Measurements from ENCODE around the gene NPW.
"Not testable (repeated sequence)": the region's sequence is repeated elsewhere in the genome, so short reads cannot be mapped to it uniquely, and the experiment has no call there.

The NPW gene

DNA sequence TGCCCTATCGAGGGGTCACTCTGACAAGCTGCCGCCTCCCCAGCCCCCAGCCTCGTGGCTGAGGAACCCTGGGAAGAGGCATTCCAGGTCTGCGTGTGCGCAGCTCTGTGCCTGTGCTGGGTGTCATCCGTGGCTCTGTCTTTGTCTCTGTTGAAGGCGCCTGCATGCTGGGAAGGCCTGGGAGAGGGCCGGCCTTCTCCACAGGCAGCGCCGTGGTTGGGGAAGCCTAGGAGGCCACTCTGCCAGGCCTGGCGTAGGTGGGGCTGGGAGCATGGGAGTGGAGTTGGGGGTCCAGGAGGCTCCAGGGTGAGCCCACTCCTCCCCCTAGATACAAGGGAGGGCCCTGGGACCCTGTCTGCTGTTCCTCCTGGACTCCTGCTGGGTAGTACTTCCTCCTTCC lies 10.5 kb downstream of the NPW start:
- Histone ChIP-seq H3K4me1 (peaks cover 2% of the 10 kb centered on the region), H3K27ac (no peak overlapping the region), H3K9me3 (ENCODE audit: control insufficient read depth, low read length) (no peaks in the 10 kb centered on the region), H3K4me3 (ENCODE audit: low read depth, low read length) (no peak overlapping the region), H3K4me2 (ENCODE audit: low read length) (peak overlapping the region; percentile 17), H3K36me3 (ENCODE audit: control insufficient read depth, insufficient read depth, low read length) (no peaks in the 10 kb centered on the region), H3K79me2 (no peaks in the 10 kb centered on the region), H2AFZ (no peak overlapping the region), H3K27me3 (ENCODE audit: control insufficient read depth, insufficient read depth, low read length) (no peaks in the 10 kb centered on the region), H3K9ac (no peak overlapping the region)
- TF ChIP-seq, protein P1, sequence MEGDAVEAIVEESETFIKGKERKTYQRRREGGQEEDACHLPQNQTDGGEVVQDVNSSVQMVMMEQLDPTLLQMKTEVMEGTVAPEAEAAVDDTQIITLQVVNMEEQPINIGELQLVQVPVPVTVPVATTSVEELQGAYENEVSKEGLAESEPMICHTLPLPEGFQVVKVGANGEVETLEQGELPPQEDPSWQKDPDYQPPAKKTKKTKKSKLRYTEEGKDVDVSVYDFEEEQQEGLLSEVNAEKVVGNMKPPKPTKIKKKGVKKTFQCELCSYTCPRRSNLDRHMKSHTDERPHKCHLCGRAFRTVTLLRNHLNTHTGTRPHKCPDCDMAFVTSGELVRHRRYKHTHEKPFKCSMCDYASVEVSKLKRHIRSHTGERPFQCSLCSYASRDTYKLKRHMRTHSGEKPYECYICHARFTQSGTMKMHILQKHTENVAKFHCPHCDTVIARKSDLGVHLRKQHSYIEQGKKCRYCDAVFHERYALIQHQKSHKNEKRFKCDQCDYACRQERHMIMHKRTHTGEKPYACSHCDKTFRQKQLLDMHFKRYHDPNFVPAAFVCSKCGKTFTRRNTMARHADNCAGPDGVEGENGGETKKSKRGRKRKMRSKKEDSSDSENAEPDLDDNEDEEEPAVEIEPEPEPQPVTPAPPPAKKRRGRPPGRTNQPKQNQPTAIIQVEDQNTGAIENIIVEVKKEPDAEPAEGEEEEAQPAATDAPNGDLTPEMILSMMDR (IDR thresholded peaks at IDR 0.05) = no peak

DNA sequence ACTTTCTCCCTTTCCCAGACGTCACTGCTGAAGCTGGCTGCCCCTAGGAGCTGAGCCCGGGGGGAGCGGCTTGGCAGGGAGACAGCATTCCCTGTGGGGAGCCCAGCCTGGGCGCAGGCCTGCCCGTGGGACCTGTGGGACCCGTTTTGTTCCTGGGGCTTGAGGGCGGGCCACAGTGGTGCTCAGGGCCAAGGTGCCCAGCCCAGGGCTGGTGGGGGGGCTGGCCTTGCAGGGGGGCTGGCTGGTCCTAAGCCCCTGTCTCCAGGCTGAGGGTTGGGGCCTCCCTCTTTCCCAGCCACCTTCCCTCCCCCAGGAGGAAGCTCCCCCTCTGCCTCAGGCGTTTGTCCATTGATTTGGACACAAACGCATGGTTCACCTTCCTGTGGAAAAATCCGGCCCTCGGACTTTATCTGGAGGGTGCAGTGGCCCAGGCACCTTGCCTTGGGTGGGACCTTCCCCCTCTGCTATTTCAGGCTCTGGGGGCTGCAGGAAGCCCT lies 11.5 kb downstream of the NPW start:
- Histone ChIP-seq H3K36me3 (ENCODE audit: control insufficient read depth, insufficient read depth, low read length) (no peaks in the 10 kb centered on the region), H3K9ac (no peak overlapping the region), H3K4me2 (ENCODE audit: low read length) (no peak overlapping the region), H3K27ac (no peak overlapping the region), H3K9me3 (ENCODE audit: control insufficient read depth, low read length) (no peaks in the 10 kb centered on the region), H3K27me3 (ENCODE audit: control insufficient read depth, insufficient read depth, low read length) (no peaks in the 10 kb centered on the region), H3K79me2 (no peaks in the 10 kb centered on the region), H3K4me1 (peaks cover 2% of the 10 kb centered on the region), H3K4me3 (ENCODE audit: low read depth, low read length) (no peak overlapping the region), H2AFZ (no peak overlapping the region)
- TF ChIP-seq, protein P1 (IDR thresholded peaks at IDR 0.05) = no peak

DNA sequence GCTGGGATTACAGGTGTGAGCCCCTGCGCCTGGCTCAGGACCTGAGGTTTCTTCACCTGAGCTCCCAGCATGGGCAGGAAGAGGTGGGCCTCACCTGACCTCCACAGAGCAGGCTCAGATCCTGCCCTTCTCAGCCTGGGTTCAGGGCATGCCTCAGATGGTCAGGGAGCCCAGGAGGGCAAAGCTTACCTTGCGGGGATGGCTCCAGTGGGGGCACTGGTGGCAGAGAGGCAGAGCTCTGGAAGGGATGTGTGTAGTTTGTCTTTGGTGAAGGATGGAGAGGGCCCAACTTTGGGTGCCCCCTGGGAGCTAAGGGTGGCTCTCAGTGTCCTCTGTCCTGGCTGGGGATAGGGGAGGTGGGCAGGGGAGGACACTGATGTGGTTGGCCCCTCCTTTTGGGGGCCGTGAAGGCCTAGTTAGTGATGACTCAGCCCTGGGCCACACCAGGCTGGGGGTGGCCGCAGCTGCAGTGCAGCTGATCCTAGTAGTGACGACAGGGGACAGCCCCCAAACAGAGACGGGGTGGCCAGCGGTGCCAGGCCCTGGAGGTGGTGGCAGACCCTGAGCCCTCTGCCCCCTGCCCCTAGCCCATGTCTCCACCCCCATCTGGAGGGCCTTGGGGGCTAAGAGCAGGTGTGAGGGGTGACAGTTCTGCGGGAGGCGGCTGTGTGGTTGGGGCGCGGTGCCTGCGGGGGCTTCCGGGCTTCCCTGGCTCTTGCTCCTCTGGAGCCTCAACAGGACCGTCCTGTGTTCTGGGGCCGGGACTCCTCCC lies 12.9 kb downstream of the NPW start:
- H3K4me3 ChIP-seq (ENCODE audit: low read depth, low read length) = no peak overlapping the region

DNA sequence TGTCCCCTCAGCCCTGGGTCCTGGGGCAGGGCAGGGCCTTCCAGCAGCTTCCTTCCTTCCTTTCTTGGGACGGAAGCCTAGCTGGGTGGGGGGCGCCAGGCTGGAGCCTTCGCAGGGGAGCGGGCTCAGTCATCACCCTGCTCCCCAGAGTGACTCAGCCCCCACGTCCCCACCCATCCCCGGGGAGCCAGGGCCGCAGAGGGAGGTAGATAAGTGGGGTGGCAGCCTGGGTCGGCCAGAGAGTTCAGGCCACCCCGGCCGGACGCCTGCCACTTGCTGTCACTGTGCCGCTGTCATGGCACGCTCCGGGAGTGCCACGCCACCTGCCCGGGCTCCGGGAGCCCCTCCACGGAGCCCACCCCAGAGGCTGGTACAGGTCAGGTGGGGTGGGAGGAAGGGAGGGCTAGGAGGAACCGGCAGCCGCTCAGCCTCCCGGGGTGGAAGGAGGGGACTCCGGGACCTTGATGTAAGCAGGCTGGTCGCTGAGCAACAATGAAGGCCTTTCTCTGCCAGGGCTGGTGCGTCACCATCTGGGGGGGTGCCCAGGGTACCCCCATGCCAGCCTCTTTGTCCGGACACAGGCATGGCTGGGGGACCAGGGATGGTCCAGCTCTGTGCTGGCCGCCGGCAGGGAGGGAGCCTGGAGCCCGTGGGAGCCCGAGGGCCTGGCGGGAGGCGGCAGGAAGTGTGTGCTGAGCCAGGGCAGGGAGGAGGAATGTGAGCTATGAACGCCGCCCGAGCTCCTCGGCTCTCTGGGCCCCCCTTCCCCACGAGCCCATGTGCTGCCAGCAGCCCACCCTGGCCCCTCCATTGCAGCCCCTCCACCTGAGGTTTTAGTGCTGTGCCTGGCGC lies 13.7 kb downstream of the NPW start:
- no peaks in the 10 kb centered on the region for H3K4me1 ChIP-seq
- no peak overlapping the region for H3K4me2 ChIP-seq (ENCODE audit: low read length)
- no peaks in the 10 kb centered on the region for H3K79me2 ChIP-seq
- H3K27me3 ChIP-seq (ENCODE audit: control insufficient read depth, insufficient read depth, low read length) = no peaks in the 10 kb centered on the region
- H3K4me3 ChIP-seq (ENCODE audit: low read depth, low read length) = peak overlapping the region; percentile 14
- no peak overlapping the region for H2AFZ ChIP-seq
- H3K36me3 ChIP-seq (ENCODE audit: control insufficient read depth, insufficient read depth, low read length) = no peaks in the 10 kb centered on the region
- H3K9me3 ChIP-seq (ENCODE audit: control insufficient read depth, low read length) = no peaks in the 10 kb centered on the region
- TF ChIP-seq, protein P1 (IDR thresholded peaks at IDR 0.05) = no peak
- no peak overlapping the region for H3K9ac ChIP-seq
- H3K27ac ChIP-seq = peak overlapping the region; percentile 51

More for the DNA sequence above, 12.9 kb downstream of the NPW start:
- H3K9ac ChIP-seq = no peak overlapping the region
- H3K79me2 ChIP-seq = no peaks in the 10 kb centered on the region
- TF ChIP-seq, protein P1 (IDR thresholded peaks at IDR 0.05) = no peak
- H2AFZ ChIP-seq = no peak overlapping the region
- H3K9me3 ChIP-seq (ENCODE audit: control insufficient read depth, low read length) = no peaks in the 10 kb centered on the region
- H3K27ac ChIP-seq = peak overlapping the region; percentile 19
- no peak overlapping the region for H3K4me2 ChIP-seq (ENCODE audit: low read length)
- peaks cover under 1% of the 10 kb centered on the region for H3K4me1 ChIP-seq
- H3K36me3 ChIP-seq (ENCODE audit: control insufficient read depth, insufficient read depth, low read length) = no peaks in the 10 kb centered on the region
- no peaks in the 10 kb centered on the region for H3K27me3 ChIP-seq (ENCODE audit: control insufficient read depth, insufficient read depth, low read length)

DNA sequence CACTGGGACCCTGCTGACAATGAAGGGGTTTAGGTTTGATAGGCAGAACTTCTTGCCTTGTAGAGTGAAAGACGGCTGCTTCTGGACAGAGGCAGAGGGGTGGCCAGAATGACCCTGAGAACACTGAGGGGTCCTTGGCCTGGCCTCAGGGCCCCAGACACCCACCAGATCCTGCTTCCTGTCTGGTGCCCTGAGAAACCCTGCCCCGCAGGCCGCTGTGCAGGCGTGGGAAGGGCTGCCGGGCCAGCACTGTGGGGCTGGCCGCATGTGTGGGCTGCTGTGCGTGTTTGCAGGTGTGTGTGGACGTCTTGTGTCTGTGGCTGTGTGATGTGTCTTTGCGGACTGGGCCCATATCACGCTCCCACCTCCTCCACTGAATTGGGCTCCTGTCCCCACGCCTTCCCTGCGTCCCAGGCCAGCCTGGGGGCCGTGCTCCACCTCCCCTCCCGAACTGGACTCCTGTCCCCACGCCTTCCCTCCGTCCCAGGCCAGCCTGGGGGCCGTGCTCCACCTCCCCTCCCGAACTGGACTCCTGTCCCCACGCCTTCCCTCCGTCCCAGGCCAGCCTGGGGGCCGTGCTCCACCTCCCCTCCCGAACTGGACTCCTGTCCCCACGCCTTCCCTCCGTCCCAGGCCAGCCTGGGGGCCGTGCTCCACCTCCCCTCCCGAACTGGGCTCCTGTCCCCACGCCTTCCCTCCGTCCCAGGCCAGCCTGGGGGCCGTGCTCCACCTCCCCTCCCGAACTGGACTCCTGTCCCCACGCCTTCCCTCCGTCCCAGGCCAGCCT lies 14.5 kb downstream of the NPW start:
- H3K9ac ChIP-seq; H3K4me2 ChIP-seq (ENCODE audit: low read length): not testable (repeated sequence)

More for the DNA sequence above, 14.5 kb downstream of the NPW start:
- Histone ChIP-seq H3K4me3 (ENCODE audit: low read depth, low read length) (peak overlapping the region; percentile 14), H3K27ac (peak overlapping the region; percentile 51)
- H3K79me2 ChIP-seq; H3K36me3 ChIP-seq (ENCODE audit: control insufficient read depth, insufficient read depth, low read length); H3K27me3 ChIP-seq (ENCODE audit: control insufficient read depth, insufficient read depth, low read length); H3K9me3 ChIP-seq (ENCODE audit: control insufficient read depth, low read length); H3K4me1 ChIP-seq; H2AFZ ChIP-seq: not testable (repeated sequence)
